Activated CD4-positive, alpha-beta memory T cell treated with anti-CD3 and anti-CD28 coated beads, Interleukin-2, amount 10 ng/mL, durations not matched to agents 7 days and 5 days (primary cell): ENCODE results near the gene DNAJA3. TPM values are rescaled to one million over a fixed set of nuclear protein-coding genes. Genes with fewer than 3 reads are reported as not detected.

Experiments
- CTCF ChIA-PET: fragments of 350-600 bp; sonication (Branson Sonifier 250); formaldehyde crosslinking; loops from one replicate; lab custom pipeline; 2021; ENCODE audit warnings: antibody characterized with exemption, inconsistent platforms; lab: Charles Lee
- POLR2A ChIA-PET: fragments of 350-600 bp; sonication (Branson Sonifier 250); formaldehyde crosslinking; loops from one replicate; lab custom pipeline; 2021; ENCODE audit warnings: antibody characterized with exemption; lab: Charles Lee
- DNase-seq: peaks from one replicate; pipeline ENCODE4 v3.0.0-alpha.2; 2020
- H3K27ac Mint-ChIP-seq: one replicate; pipeline ENCODE4 v1.8.0; 2021; ENCODE audit warnings: mild to moderate bottlenecking, mixed read lengths
- H3K27me3 Mint-ChIP-seq: one replicate; pipeline ENCODE4 v1.8.0; 2021; ENCODE audit warnings: mixed read lengths
- H3K36me3 Mint-ChIP-seq: one replicate; pipeline ENCODE4 v1.8.0; 2021; ENCODE audit warnings: low read depth, mixed read lengths
- H3K4me1 Mint-ChIP-seq: one replicate; pipeline ENCODE4 v1.8.0; 2021; ENCODE audit warnings: mixed read lengths
- H3K4me3 Mint-ChIP-seq: one replicate; pipeline ENCODE4 v1.8.0; 2021; ENCODE audit warnings: mild to moderate bottlenecking, mixed read lengths
- H3K9me3 Mint-ChIP-seq: one replicate; pipeline ENCODE4 v1.8.0; 2021; ENCODE audit warnings: mixed read lengths
- total RNA-seq, 2 experiments: library from RNA; stranded (reverse); gene quantifications; one replicate each; pipeline ENCODE4 v1.2.3, GENCODE V29; 2021

The DNAJA3 gene
- total RNA-seq, 2 experiments from 2014 or later = 39.5 to 41.1 TPM

- no peak overlapping the region for H3K27ac Mint-ChIP-seq
- no peaks in the 10 kb centered on the region for H3K27me3 Mint-ChIP-seq
- H3K4me3 Mint-ChIP-seq = no peak overlapping the region
- H3K36me3 Mint-ChIP-seq = peaks cover 50% of the 10 kb centered on the region
- ChIA-PET CTCF (interaction anchor here (1.1 kb wide), 1 partner anchor 114 kb away, joined by 3 read pairs; no protein-coding TSS in a partner anchor), POLR2A (interaction anchor here (0.6 kb wide), 1 partner anchor 31 kb away, joined by 5 read pairs; no protein-coding TSS in a partner anchor)
- no peaks in the 10 kb centered on the region for H3K9me3 Mint-ChIP-seq
- H3K4me1 Mint-ChIP-seq = peaks cover 9% of the 10 kb centered on the region
- DNase-seq = no peak
Measured at GRCh38 chr16:4433914-4434787, 8.5 kb downstream of the DNAJA3 start.

GRCh38 chr16:4435337-4436067 is 9.8 kb downstream of the DNAJA3 start:
- no peak overlapping the region for H3K4me3 Mint-ChIP-seq
- ChIA-PET POLR2A (no interaction called here), CTCF (interaction anchor here (1.1 kb wide), 1 partner anchor 113 kb away, joined by 3 read pairs; no protein-coding TSS in a partner anchor)
- H3K27me3 Mint-ChIP-seq = no peaks in the 10 kb centered on the region
- peaks cover 52% of the 10 kb centered on the region for H3K36me3 Mint-ChIP-seq
- H3K27ac Mint-ChIP-seq = no peak overlapping the region
- H3K4me1 Mint-ChIP-seq = peaks cover 14% of the 10 kb centered on the region
- H3K9me3 Mint-ChIP-seq = no peaks in the 10 kb centered on the region
- no peak for DNase-seq

- no peaks in the 10 kb centered on the region for H3K9me3 Mint-ChIP-seq
Measured at GRCh38 chr16:4437366-4437765, 11.7 kb downstream of the DNAJA3 start.

GRCh38 chr16:4442371-4442770 is 16.7 kb downstream of the DNAJA3 start:
- Mint-ChIP-seq H3K9me3 (no peaks in the 10 kb centered on the region), H3K36me3 (peaks cover 67% of the 10 kb centered on the region), H3K27me3 (no peaks in the 10 kb centered on the region), H3K27ac (no peak overlapping the region), H3K4me3 (no peak overlapping the region), H3K4me1 (peaks cover 5% of the 10 kb centered on the region)
- DNase-seq = no peak
- ChIA-PET POLR2A (no interaction called here), CTCF (no interaction called here)

More at GRCh38 chr16:4437366-4437765, 11.7 kb downstream of the DNAJA3 start:
- POLR2A ChIA-PET = interaction anchor here (2.9 kb wide), 1 partner anchor 23 kb away, joined by 10 read pairs; no protein-coding TSS in a partner anchor
- Mint-ChIP-seq H3K4me1 (peaks cover 14% of the 10 kb centered on the region), H3K36me3 (peaks cover 61% of the 10 kb centered on the region), H3K27ac (no peak overlapping the region), H3K27me3 (no peaks in the 10 kb centered on the region), H3K4me3 (no peak overlapping the region)
- CTCF ChIA-PET = interaction anchor here (1.4 kb wide), 1 partner anchor 33 kb away, joined by 4 read pairs; no protein-coding TSS in a partner anchor
- no peak for DNase-seq

GRCh38 chr16:4443271-4443670 is 17.6 kb downstream of the DNAJA3 start:
- no peak for DNase-seq
- Mint-ChIP-seq H3K4me1 (peaks cover 5% of the 10 kb centered on the region), H3K27me3 (no peaks in the 10 kb centered on the region), H3K9me3 (no peaks in the 10 kb centered on the region), H3K27ac (no peak overlapping the region), H3K4me3 (no peak overlapping the region), H3K36me3 (peaks cover 70% of the 10 kb centered on the region)
- ChIA-PET POLR2A (no interaction called here), CTCF (no interaction called here)

GRCh38 chr16:4443986-4444385 is 18.3 kb downstream of the DNAJA3 start:
- Mint-ChIP-seq H3K9me3 (no peaks in the 10 kb centered on the region), H3K4me3 (no peak overlapping the region), H3K27me3 (no peaks in the 10 kb centered on the region), H3K27ac (peak overlapping the region; percentile 31), H3K4me1 (peaks cover 5% of the 10 kb centered on the region), H3K36me3 (peaks cover 72% of the 10 kb centered on the region)
- no peak for DNase-seq
- POLR2A ChIA-PET = no interaction called here
- CTCF ChIA-PET = no interaction called here

- CTCF ChIA-PET = interaction anchor here (1.1 kb wide), 1 partner anchor 48 kb away, joined by 3 read pairs; no protein-coding TSS in a partner anchor
- Mint-ChIP-seq H3K4me3 (no peak overlapping the region), H3K36me3 (peaks cover 47% of the 10 kb centered on the region), H3K9me3 (no peaks in the 10 kb centered on the region), H3K27me3 (no peaks in the 10 kb centered on the region), H3K4me1 (no peaks in the 10 kb centered on the region), H3K27ac (no peak overlapping the region)
- DNase-seq = no peak
- POLR2A ChIA-PET = no interaction called here
Measured at GRCh38 chr16:4450430-4450829, 24.8 kb downstream of the DNAJA3 start.

GRCh38 chr16:4450931-4451519 is 25.4 kb downstream of the DNAJA3 start:
- H3K4me1 Mint-ChIP-seq = no peaks in the 10 kb centered on the region
- no peaks in the 10 kb centered on the region for H3K27me3 Mint-ChIP-seq
- no peak for DNase-seq
- no peak overlapping the region for H3K27ac Mint-ChIP-seq
- H3K4me3 Mint-ChIP-seq = no peak overlapping the region
- no peaks in the 10 kb centered on the region for H3K9me3 Mint-ChIP-seq
- ChIA-PET CTCF (interaction anchor here (1.1 kb wide), 1 partner anchor 49 kb away, joined by 3 read pairs; no protein-coding TSS in a partner anchor), POLR2A (interaction anchor here (0.8 to 1.6 kb wide), 2 partner anchors 15 to 37 kb away, joined by 3 read pairs; no protein-coding TSS in a partner anchor)
- peaks cover 52% of the 10 kb centered on the region for H3K36me3 Mint-ChIP-seq

- H3K4me1 Mint-ChIP-seq = no peaks in the 10 kb centered on the region
- no peaks in the 10 kb centered on the region for H3K27me3 Mint-ChIP-seq
- ChIA-PET POLR2A (no interaction called here), CTCF (interaction anchor here (1.4 kb wide), 1 partner anchor 96 kb away, joined by 3 read pairs; no protein-coding TSS in a partner anchor)
- no peak for DNase-seq
- H3K4me3 Mint-ChIP-seq = no peak overlapping the region
- H3K36me3 Mint-ChIP-seq = peaks cover 44% of the 10 kb centered on the region
- H3K9me3 Mint-ChIP-seq = no peaks in the 10 kb centered on the region
- H3K27ac Mint-ChIP-seq = no peak overlapping the region
Measured at GRCh38 chr16:4452674-4453073, 27.0 kb downstream of the DNAJA3 start.

GRCh38 chr16:4454623-4455022 is 29.0 kb downstream of the DNAJA3 start:
- POLR2A ChIA-PET = no interaction called here
- no peak for DNase-seq
- CTCF ChIA-PET = no interaction called here
- Mint-ChIP-seq H3K27me3 (no peaks in the 10 kb centered on the region), H3K4me3 (no peak overlapping the region), H3K36me3 (peaks cover 44% of the 10 kb centered on the region), H3K4me1 (peaks cover 8% of the 10 kb centered on the region), H3K9me3 (no peaks in the 10 kb centered on the region), H3K27ac (no peak overlapping the region)

- Mint-ChIP-seq H3K36me3 (peaks cover 44% of the 10 kb centered on the region), H3K27me3 (no peaks in the 10 kb centered on the region), H3K27ac (no peak overlapping the region), H3K4me1 (peaks cover 12% of the 10 kb centered on the region), H3K9me3 (no peaks in the 10 kb centered on the region), H3K4me3 (no peak overlapping the region)
- ChIA-PET CTCF (no interaction called here), POLR2A (no interaction called here)
- no peak for DNase-seq
Measured at GRCh38 chr16:4455081-4455480, 29.4 kb downstream of the DNAJA3 start.

- H3K9me3 Mint-ChIP-seq = no peaks in the 10 kb centered on the region
- POLR2A ChIA-PET = no interaction called here
Measured at GRCh38 chr16:4455951-4456350, 30.3 kb downstream of the DNAJA3 start.

More at GRCh38 chr16:4455951-4456350, 30.3 kb downstream of the DNAJA3 start:
- CTCF ChIA-PET = no interaction called here
- Mint-ChIP-seq H3K27ac (no peak overlapping the region), H3K4me1 (peaks cover 16% of the 10 kb centered on the region), H3K36me3 (peaks cover 40% of the 10 kb centered on the region), H3K27me3 (no peaks in the 10 kb centered on the region), H3K4me3 (no peak overlapping the region)
- DNase-seq = no peak
